Testis (tissue), 2 donors: ENCODE results near the gene MXD1.

ENCODE experiments used
- POLR2A ChIP-seq: fragments of 450-650 bp; IDR thresholded peaks from one replicate; pipeline ENCODE4 v1.6.1; 2017; ENCODE audit warnings: antibody characterized with exemption, mild to moderate bottlenecking, moderate library complexity
- TF ChIP-seq, protein P1 (sequence below), 3 experiments: fragments of 450-650 bp in 2 of 3; fragments of 200-600 bp in 1 of 3; sonication (generic) in 1 of 3; IDR thresholded peaks; one replicate each; pipeline ENCODE4 v1.5.1; 2016 to 2019; ENCODE audit warnings: antibody characterized with exemption in 3 of 3, mild to moderate bottlenecking in 2 of 3, moderate library complexity in 1 of 3

DNA sequence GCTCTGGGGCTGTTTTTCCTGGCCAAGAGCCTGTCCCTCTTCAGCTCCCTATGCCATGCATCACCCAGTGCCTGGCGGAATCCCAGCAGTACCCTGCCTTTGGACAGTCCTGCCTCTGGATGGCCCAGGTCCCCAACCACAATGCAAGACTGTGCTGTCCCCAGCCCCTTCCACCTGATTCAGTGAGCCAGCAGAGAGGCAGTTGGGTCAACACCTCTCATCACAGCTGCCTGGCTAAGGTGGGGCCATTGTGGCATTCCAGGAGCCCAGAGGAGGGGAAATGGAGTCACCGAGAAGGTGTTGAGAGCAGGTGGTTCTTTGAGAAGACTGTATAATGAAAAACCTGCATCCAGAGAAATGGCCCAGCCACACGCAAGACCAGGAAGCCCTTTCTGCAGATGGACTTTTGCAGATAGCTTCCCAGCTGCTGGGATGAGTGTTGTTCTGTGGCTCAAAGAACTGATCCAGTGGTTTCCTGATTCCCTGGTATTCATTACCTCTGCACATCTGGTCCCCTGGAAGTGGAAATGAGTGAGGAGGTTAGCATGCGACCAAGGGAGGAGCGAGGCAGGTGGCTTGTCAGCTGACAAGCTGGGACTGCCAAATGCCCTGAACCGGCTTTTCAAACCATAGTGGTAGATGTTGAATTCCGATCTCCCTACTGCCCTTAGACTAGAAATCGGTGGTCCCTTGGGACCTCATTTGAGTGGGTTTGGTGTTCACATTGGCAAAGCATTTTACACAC lies 48.2 kb downstream of the MXD1 start:
- TF ChIP-seq, protein P1, sequence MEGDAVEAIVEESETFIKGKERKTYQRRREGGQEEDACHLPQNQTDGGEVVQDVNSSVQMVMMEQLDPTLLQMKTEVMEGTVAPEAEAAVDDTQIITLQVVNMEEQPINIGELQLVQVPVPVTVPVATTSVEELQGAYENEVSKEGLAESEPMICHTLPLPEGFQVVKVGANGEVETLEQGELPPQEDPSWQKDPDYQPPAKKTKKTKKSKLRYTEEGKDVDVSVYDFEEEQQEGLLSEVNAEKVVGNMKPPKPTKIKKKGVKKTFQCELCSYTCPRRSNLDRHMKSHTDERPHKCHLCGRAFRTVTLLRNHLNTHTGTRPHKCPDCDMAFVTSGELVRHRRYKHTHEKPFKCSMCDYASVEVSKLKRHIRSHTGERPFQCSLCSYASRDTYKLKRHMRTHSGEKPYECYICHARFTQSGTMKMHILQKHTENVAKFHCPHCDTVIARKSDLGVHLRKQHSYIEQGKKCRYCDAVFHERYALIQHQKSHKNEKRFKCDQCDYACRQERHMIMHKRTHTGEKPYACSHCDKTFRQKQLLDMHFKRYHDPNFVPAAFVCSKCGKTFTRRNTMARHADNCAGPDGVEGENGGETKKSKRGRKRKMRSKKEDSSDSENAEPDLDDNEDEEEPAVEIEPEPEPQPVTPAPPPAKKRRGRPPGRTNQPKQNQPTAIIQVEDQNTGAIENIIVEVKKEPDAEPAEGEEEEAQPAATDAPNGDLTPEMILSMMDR (IDR thresholded peaks at IDR 0.05): no peak
- TF ChIP-seq POLR2A: no peak
